Endometrium (tissue), 2 donors: ENCODE data around the gene GRIK4.

Source experiments
- FAIRE-seq: peaks from 2 replicates; lab custom pipeline; 2012; peaks lifted over from hg19 to GRCh38; lab: Jason Lieb, UNC
- donor health status: control.
- donor health status: control.

Gene GRIK4

DNA sequence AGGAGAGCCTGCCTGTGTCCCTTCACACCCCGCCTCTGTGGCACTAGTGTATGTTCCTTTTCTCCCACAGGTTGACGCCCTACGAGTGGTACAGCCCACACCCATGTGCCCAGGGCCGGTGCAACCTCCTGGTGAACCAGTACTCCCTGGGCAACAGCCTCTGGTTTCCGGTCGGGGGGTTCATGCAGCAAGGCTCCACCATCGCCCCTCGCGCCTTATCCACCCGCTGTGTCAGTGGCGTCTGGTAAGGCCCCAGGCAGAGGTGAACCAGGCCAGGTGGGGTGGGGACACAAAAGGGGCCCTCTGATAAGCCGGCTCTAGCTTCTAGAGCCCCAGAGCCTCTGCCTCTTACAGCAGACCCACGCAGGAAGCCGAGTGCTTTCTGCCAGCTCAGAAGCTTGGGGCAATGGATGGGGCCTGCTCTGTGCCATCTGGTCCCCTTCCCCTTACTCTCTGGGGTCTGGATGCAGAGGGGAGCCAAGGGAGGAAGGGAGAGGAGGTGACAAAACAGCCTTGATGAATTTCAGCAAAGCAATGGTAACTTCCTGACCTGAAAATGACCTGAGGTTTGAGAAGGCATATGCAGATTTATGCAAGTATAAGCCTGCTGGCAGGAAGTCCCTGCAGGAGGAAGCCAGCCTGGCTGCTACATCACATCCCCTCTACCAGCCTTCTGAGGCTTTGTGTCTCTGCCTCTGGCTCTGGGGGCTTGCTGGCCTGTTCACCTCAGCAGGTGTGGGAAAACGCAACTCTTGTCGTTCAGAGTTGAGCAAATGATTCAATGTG lies 445.4 kb downstream of the GRIK4 start:
- no peak for FAIRE-seq

DNA sequence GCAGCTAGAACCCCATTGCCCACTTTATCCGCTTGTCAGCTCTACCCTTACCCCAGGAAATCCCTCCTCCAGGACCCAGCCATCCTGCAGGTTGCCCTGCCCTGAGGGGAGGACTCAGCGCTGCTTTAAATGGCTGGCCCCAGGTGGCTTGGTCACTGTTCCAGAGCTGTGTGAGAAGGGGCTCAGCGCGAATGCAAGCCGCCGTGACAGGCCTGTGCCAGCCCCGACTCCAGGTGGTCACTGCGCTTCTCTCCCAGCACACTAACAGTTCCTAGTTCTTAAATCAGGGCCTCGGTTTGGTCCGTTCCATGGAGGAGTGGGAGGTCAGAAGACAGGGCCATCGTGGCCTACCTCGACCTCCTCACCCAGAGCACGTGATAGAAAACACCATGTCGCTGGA lies 446.6 kb downstream of the GRIK4 start:
- no peak for FAIRE-seq

GRCh38 chr11:120959189-120959588 lies 447.6 kb downstream of the GRIK4 start:
- no peak for FAIRE-seq

DNA sequence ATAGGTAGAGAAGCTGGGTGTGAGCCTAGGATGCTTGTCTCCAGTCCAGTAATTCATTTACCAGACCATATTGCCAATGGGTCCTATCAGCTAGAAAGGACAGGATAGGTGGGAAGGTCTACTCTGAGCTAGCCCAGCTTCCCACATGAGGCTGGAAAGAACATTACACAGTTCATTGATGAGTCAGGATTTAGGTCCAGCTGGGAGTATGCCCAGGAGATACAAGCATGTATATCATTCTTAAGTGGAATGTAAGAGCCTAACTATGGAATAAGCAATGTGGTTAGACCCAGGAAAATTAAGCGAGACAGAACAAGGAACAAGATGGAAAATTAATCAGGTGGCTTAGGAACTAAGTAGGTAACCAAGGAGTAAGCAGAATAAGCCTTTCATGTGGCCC lies 453.3 kb downstream of the GRIK4 start:
- FAIRE-seq, result no peak

- no peak for FAIRE-seq
Measured at GRCh38 chr11:120966840-120967239, 455.3 kb downstream of the GRIK4 start.

GRCh38 chr11:120969993-120970392 lies 458.4 kb downstream of the GRIK4 start:
- FAIRE-seq, result no peak

DNA sequence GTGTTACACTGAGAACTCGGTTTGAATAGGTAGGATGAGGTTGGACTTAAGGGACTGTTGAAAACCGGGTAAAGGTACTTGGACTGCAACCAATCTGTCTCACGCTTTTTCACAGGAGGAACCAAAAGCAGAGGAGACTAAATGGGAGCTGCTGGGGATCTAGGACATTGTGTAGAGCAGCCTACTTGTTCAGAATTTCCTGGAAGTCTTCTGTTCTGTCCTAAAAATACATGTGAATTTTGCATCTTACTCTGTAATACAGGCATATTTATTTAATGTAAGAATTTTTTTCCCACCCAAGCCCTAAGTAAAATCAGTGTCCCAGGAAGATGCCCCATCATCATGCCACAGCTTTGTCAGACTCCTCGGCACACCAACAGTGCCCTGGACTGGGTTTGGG lies 460.3 kb downstream of the GRIK4 start:
- no peak for FAIRE-seq

DNA sequence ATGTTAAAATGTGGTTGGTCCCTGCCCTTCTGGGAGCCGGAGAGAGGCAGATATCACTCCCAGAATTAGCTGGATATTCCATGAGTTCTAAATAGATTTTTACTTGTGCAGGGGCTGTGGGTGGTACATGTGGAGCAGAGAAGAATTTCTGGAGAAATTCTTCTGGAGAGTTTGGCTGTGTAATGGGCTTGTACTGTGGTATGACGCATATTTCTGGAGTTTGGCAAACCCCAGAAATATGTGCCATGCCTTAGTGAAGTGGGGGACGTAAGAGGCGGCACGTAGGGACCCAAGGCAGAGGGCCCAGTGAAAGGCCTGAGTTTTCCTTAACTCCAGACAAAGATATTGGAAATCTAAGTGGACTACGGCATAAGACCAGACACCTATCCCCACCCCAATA lies 461.1 kb downstream of the GRIK4 start:
- no peak for FAIRE-seq

DNA sequence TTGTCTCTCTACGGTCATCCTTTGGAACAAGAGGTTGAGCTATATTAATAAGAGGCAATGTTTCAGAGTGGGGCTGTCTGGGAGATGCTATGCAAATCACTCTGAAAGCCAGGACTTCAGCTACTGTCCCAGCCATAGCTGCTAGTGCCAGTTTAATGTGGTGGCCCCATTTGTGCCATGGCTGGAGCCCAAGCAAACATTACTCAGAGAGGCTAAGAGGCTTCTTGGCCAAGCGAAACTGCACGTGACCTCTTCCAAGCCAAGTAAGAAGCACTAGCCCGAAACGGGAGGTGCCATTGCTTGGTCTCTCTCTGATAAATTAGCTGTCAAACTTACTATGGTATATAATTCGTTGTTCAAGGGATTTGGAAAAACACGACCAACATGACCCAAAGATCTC lies 462.0 kb downstream of the GRIK4 start:
- FAIRE-seq, result no peak

GRCh38 chr11:120974466-120974865 lies 462.9 kb downstream of the GRIK4 start:
- FAIRE-seq, result no peak

DNA sequence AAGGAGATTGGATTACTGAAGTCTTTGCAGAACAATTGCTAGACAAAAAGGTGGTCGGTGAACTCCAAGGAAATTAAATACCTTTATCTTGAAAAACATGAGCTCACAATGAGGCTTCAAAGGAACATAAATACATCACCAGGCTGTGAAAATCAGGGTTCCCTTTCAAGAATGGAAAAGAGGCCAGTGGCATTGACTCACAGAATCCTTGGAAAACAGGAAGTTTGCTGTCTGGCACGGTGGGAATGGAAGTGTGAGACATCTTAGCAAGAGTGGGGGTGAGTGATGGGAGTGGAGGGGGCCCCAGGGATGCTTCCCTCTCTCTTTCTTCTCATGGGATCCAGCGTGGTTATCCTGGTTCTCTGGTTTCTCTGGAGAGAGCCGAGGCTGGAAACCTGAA lies 463.4 kb downstream of the GRIK4 start:
- no peak for FAIRE-seq

DNA sequence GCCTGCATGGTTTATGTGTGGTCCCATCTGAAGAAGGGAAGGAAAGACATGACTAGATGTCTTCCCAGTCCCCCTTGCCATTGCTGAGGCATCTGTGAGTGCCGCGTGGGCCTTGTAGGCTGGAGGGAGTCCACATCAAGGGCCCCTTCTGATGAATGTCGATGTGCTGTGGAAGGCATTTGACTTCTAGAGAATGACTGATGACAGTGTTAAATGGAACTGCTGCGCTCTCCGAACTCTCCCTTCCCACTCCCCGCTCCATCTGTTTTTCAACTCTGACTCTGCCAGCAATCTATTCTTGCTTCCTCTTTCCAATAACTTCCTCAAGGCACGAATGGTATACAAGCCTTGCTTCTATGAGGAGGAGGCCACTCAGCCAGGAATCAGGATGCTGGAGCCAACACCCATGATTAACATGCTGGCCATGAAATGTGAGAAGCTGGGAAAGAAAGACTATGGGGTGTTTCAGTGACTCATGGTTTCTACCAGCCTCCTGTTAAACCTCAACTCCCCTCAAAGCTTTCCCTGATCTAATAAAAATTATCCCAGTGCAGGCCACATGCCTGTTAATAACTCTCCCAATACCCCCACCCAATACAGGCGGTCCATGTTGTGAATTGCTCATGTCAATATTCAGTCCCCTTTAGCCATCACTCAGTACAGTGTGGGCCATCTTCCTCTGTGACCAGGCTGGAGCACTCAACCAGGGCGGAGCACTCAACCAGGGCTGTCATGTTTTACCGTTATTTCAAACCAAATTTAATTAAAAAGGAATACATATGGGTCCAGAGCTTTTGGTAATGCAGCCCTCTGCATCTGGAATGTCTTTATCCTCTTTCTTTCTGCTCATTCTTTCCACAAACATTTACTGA lies 466.0 kb downstream of the GRIK4 start:
- no peak for FAIRE-seq

- no peak for FAIRE-seq
Measured at GRCh38 chr11:120978701-120979100, 467.2 kb downstream of the GRIK4 start.

GRCh38 chr11:120985718-120986569 lies 474.4 kb downstream of the GRIK4 start:
- FAIRE-seq, result no peak

DNA sequence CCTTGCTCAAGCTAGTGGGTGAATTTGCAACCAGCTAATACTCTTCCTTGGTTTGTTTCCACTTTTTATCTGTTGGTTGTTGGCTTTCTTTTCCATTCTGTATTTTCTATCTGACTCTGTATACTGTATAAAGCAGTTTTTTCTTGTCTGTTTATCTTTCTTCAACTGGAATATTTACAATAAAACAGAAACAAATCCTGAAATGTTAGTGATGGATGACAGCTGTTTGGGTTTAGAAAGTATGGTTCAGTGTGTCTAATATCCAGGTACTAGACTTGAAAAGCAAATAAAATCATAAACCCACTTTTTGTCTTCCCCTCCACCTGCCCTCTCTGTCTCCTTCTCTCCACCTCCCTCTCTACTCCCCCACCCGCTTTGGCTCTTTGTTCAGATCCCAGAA lies 477.1 kb downstream of the GRIK4 start:
- no peak for FAIRE-seq

DNA sequence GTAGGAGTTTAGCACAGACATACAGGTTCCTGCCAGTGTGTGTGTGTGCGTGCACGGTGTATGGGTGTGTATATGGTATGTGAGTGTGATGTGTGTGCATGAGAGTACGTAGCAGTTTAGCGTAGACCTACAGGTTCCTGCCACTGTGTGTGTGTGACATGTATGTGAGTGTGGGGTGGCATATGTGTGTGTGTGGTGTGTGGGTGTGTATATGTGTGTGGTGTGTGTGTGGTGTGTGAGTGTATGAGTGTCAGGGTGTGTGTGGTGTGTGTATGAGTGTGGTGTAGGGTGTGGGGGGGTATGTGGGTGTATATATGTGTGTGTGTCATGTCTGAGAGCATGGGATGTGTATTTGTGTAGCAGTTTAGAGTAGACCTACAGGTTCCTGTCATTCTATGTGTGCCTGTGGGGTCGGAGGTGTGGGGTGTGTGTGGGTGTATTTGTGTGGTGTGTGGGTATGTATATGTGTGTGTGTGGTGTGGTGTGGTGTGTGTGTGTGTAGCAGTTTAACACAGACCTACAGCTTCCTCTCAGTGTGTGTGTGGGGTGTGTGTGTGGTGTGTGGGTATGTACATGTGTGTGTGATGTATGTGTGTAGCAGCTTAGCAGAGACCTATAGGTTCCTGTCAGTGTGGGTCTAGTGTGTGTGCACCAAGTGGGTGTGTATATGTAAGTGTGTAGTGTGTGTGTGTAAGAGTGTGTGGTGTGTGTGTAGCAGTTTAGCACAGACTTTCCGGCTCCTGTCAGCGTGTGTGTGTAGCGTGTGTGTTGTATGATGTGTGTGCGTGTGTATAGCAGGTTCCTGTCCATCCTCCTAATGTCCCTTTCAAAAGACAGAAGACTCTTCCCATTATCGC lies 480.5 kb downstream of the GRIK4 start:
- FAIRE-seq, result no peak

GRCh38 chr11:120994091-120994859 lies 482.7 kb downstream of the GRIK4 start:
- no peak for FAIRE-seq

GRCh38 chr11:120995184-120995583 lies 483.6 kb downstream of the GRIK4 start:
- no peak for FAIRE-seq

GRCh38 chr11:120996973-120997372 lies 485.4 kb downstream of the GRIK4 start:
- no peak for FAIRE-seq

DNA sequence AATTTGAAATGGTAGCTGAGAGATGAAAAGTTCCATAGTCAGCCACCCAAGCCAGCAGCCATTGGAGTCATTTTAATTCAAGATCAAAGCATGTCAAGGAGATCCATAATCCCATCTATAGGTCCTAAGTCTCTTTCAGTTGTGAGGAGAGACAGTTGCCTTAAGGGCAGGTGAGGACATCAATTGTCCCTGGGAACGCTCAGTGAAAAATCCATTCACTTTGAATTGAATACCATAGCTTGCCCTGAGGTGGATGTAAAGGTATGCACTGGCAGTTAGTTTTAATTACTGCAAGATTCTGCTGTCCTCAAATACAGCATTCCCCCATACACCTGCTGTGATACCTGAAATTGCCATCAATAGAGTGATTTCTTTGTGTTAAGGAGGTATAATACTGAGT lies 487.0 kb downstream of the GRIK4 start:
- no peak for FAIRE-seq
